Activated CD4-positive, alpha-beta T cell treated with anti-CD3 and anti-CD28 coated beads, Interleukin-2, Interleukin-4, amounts not matched to agents 100 ng/mL and 50 ng/mL, durations not matched to agents 16 hours and 8 hours (primary cell): Measurements from ENCODE around the gene SUPT4H1.
A peak's percentile ranks its signal among the peaks of the same experiment; 100 is the strongest.

Source experiments
- DNase-seq: peaks from one replicate; pipeline ENCODE4 v3.0.0-alpha.2; 2020; ENCODE audit warnings: low spot score

Gene SUPT4H1

GRCh38 chr17:58318627-58319172 is 33.3 kb downstream of the SUPT4H1 start:
- no peak for DNase-seq

GRCh38 chr17:58318065-58318481 is 33.9 kb downstream of the SUPT4H1 start:
- DNase-seq: no peak

- peak; percentile 90 for DNase-seq
Observed at GRCh38 chr17:58317421-58318064, 34.5 kb downstream of the SUPT4H1 start.

- no peak for DNase-seq
Observed at GRCh38 chr17:58316260-58316960, 35.6 kb downstream of the SUPT4H1 start.

- DNase-seq: no peak
Observed at GRCh38 chr17:58315750-58316149, 36.3 kb downstream of the SUPT4H1 start.

DNA sequence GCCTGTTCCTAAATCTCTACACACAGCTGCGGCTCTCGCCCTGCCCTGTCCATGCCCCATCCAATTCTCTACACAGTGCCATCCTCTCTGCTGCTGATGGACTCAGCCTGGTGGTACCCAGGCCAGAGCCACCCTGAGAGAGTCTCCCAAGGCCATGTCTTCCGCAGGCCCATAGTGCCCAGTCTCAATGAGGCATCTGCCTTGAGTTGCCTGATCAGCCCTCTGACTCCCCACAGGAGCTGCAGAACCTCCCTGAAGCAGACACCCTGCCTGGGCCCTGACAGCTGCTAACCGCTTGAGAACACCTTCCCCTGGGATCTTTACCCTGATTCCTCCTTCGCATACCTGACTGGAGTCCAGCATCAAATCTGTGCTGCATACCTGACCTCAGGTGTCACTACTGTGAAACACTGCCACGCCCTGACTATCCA is 36.7 kb downstream of the SUPT4H1 start:
- DNase-seq: no peak

GRCh38 chr17:58314706-58315015 is 37.3 kb downstream of the SUPT4H1 start:
- DNase-seq: no peak

DNA sequence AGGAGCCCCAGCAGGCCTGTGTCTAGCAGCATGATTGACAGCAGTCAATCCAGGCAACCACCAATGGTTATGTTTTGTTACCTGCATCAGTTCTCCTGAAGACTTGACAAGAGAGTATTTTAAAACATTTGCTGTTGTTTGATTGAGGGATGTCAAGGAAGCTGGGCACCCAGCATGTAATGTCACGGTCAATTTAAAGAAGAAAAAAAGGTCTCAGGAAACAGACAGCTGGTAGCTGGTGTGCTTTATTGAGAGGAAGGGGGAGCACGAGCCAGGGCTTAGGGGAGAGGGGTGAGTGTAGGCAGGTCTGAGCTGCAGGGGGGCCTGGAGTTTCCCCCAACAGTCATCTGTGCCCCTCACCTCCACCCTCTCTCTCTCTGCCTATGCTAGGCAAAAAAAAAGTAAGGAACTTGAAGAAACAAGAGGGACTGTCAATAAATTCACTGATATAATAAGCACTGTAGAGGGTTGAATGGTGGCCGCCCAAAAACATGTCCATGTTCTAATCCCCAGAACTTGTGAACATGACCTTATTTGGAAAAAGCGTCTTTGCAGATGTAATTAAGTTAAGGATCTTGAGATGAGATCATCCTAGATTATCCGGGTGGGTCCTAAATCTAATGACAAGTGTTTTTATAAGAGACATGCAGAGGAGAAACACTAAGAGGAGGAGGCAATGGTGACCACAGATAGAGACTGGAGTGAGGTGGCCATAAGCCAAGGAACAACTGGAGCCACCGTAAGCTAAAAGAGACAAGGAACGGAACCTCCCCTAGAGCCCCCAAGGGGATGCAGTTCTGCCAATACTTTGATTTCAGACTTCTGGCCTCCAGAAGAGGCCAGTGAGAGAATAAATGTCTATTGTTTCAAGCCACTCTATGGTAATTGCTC is 37.9 kb downstream of the SUPT4H1 start:
- DNase-seq: no peak

DNA sequence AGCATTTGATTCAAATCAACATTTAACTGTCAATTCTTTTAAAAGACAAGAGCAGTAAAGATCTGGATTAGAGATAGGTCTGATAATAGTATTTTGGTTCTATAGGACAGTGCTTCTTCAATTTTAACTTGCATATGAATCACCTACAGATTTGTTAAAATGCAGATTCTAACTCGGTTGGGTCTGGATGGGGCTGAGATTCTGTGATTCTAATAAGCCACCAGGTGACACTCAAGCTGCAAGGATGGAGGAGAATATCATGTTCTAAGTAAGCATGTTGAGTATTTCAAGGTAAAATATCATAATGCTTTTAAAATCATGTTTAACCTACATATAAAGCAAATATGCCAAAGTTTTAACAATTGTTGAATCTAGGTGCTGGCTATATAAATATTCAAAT is 39.2 kb downstream of the SUPT4H1 start:
- DNase-seq: no peak

- DNase-seq: no peak
Observed at GRCh38 chr17:58312021-58312630, 39.9 kb downstream of the SUPT4H1 start.

GRCh38 chr17:58311429-58311894 is 40.5 kb downstream of the SUPT4H1 start:
- DNase-seq: no peak

DNA sequence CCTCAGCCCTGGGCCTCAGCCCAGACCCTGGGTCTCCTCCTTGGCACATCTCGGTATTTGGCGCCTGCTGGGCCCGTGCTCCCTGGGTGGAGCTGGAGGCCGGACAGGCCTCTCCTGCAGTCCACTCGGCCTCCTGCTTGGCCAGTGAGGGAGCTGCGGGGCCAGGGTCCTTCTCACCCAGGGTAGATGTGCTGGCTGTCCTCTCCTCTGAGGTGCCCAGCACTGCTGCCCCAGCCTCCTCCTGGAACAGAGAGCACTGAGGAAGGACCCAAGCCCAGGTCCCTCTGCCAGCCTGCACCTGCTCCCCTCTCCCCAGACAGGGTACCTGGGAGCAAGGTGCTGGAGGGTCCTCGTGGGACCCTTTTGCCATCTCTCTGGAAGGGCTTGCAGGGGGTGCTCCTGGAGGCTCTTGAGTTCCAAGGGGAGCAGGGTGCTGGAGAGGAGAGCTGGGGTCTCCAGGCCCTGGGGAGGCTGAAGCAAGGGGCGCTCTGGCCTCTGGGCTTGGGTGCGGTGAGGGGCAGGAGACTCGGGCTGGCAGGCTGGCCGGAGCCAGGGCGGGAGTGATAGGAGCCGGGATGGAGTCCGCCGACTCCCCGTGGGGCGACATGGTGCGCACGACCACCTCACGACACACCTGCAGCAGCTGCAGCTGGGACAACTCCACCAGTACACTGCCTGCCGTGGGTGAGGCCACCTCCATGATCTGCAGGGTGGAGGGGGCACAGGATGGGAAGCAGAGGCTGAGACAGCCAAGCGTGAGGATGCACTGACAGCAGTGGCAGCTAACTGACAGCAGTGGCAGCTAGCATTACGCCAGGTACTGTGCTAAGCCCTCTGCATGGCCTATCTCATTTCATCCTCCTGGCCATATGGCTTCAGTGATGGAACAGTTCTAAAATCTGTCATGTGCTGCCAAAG is 41.2 kb downstream of the SUPT4H1 start:
- DNase-seq: no peak

- no peak for DNase-seq
Observed at GRCh38 chr17:58309918-58310259, 42.1 kb downstream of the SUPT4H1 start.

DNA sequence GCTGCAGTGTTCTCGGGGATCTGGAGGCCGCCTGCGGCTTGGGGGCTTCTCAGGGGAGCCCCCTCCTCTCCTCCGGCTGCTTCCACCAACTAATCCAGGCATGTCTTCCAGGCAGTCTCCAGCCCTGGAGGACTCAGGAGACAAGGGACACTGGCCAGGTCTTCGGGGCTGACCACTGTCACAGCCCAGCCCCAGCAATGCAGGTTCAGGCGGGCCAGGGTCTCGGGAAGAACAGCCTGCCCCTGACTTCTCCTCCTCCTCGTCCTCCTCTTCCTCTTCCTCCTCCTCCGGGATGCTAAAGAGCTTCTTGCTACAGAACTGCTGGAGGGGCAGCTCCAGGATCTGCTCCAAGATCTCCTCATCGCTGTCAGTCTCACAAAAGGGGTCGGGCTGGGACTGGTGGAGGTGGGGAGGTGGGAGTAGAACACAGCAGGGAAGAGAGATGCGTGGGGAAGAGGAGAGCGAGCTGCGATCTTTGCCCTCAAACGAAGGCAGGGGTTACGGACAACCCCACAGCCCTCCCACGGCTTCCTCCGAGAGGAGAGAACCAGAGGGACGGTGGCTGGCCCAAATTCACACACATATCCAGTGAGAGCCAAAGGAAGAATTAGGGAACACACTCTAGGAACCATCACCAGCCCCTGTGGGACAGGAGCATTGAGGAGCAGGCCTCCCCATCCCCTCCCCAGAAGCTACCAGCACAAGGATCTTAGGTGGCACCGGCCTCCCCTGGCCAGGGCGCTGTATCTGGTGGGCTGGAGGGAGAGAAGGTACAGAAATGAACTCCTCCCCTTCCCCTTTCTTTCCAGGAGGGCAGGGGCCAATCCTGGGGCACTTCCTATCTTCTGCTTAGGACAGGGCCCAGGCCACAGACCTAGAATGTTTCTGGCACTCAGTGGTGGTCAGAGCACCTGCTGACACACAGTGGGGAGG is 42.8 kb downstream of the SUPT4H1 start:
- no peak for DNase-seq

DNA sequence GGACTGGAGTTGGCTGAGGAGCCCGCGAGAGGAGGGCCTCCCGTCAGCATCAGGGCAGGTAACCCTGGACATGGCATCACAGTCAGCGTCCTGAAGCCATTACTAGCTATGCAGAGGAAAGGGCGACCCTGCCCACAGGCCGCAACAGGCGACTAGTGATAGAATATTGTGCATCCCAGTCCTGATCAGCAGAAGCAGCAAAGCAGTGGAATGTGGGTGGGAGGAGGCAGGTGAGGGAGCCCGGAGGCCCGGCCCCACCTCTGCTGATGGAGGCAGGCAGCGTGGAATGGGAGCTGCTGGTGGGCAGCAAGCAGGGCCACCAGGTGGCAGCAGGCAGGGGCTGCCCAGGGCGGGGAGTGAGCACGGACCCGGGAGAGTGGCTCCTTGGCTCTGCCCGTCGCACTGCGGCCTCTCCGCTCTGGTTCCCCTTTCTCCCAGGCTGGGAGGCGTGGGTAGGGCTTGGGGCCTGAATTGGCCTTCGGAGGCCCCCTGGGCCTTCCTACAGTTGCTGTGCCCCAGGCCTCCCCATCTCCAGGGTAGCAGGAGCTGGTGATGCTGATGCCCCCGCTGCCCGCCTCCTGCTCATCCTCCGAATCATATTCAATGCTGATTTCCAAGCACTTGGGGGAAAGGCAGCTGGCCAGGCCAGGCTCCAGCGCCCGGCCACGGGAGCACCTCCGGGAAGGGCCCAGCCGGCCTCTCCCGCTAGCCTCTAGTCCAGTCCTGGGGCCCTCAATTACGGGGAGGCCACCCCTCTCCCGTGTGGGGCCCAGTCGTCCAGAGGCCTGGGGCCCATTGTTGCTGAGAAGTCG is 43.6 kb downstream of the SUPT4H1 start:
- no peak for DNase-seq

DNA sequence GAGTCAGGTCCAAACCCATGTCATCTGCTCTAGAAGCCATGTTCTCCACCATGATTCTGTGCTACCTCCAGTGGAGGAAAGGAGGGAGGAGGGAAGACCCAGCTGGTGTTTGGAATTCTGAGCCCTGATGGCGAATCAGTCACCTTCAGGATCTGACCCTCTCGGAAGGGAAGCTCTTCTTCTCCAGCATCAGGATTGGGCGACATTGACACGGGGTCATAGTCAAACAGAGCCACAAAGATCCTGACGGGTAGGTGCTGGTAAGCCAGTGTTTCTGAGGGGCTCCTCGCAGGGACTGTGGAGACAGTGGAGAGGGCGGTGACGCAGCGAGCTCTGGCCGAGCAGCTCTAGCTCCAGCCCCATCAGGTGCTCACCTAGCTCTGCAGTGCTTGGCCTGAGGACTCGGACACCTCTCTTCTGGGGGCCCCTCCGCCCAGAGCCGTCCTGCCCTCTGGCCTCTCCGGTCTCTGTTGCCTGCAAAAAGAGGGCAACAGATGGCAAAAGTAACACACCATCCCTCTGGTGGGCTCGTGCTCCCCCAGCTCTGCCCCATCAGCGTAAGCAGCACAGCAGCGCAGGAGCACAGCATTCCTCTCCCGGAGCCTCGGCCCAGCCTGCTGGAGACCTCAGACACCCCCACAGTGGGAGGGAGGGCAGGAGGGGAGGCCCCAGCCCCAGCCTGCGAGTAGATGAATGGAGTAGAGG is 44.4 kb downstream of the SUPT4H1 start:
- DNase-seq: no peak

GRCh38 chr17:58306131-58306951 is 45.7 kb downstream of the SUPT4H1 start:
- no peak for DNase-seq

DNA sequence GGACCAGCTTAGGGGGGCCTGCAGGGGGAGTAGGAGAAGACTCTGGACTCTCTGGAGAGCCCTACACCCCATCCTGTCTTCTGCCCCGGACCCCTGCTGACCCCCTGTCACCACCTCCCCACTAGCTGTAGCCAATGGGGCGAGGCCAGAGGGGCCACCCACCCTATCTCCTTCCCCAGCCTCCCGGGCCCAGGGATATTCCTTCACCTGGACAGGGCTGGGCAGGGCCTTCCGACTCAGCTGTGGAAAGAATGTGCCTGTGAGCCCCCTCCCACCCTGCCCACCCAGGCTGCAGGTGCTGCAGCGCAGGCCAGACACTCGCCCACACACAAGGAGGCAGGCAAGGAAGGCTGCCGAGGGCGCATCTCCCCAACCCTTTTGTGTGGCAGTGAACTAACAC is 46.4 kb downstream of the SUPT4H1 start:
- DNase-seq: no peak
